H1 (cell line): ENCODE results near the gene TBCA. TPM values are rescaled to one million over a fixed set of nuclear protein-coding genes. Genes with fewer than 3 reads are reported as not detected.

ENCODE experiments used
- CTBP2 ChIP-seq: IDR thresholded peaks from 2 replicates; pipeline ENCODE4 v1.7.0; 2011; ENCODE audit warnings: borderline replicate concordance, mild to moderate bottlenecking, moderate library complexity, mixed read lengths, low read length; ENCODE audit not compliant: insufficient read depth, insufficient read length
- KDM5A ChIP-seq: fragments of 200-600 bp; IDR thresholded peaks from 2 replicates; pipeline ENCODE4 v1.7.1; 2012; ENCODE audit warnings: mild to moderate bottlenecking, low read length, inconsistent platforms, mixed read lengths
- RFX5 ChIP-seq: IDR thresholded peaks from 2 replicates; pipeline ENCODE4 v1.6.1; 2011; ENCODE audit warnings: low read depth, low read length, improper control_type of control experiment, borderline replicate concordance
- SUZ12 ChIP-seq: fragments of 200-600 bp; sonication (generic); IDR thresholded peaks from 2 replicates; pipeline ENCODE4 v1.6.1; 2012; ENCODE audit warnings: mild to moderate bottlenecking, inconsistent platforms, low read length, moderate library complexity, mixed read lengths
- TAF1 ChIP-seq: IDR thresholded peaks from 2 replicates; pipeline ENCODE4 v1.6.1; 2011; ENCODE audit warnings: mild to moderate bottlenecking, low read depth, low read length
- YY1 ChIP-seq: IDR thresholded peaks from 2 replicates; pipeline ENCODE4 v1.6.1; 2011; ENCODE audit warnings: low read depth, mild to moderate bottlenecking, low read length
- polyA plus RNA-seq, 7 experiments: library from polyadenylated mRNA; depleted of rRNA in 3 of 7; stranded (reverse) in 5 of 7; unstranded in 2 of 7; fragments of >200 nt in 5 of 7; fragments of 200-250 nt in 2 of 7; gene quantifications; 1 replicate in 5 of 7; 2 replicates in 1 of 7; 4 replicates in 1 of 7; pipeline versions ENCODE4 v1.2.1 to v1.2.3, GENCODE V29; 2011 to 2013; ENCODE audit warnings: missing spikeins in 2 of 7, mixed read lengths in 2 of 7
- total RNA-seq: library from RNA; stranded (reverse); fragmentation: NEBNext Ultra II Directional; extraction: Animal tissue kit (Norgen Biotek cat#: 25700); gene quantifications from 2 replicates; pipeline ENCODE4 v1.2.1, GENCODE V29; 2021
- TF ChIP-seq, protein P1 (sequence below): fragments of 300-600 bp; sonication (generic); IDR thresholded peaks from 2 replicates; pipeline ENCODE4 v1.7.1; 2012; ENCODE audit warnings: low read length, moderate library complexity, mild to moderate bottlenecking, inconsistent platforms; ENCODE audit not compliant: insufficient replicate concordance
- TF ChIP-seq, protein P2 (sequence below): IDR thresholded peaks from 2 replicates; pipeline ENCODE4 v1.6.1; 2012; ENCODE audit warnings: inconsistent platforms

The TBCA gene
- total and polyA plus RNA-seq, 2 of the 8 experiments (the other 6 are each of a cell fraction or from before 2014, with no cell fraction given), result 55.7 to 320 TPM

DNA sequence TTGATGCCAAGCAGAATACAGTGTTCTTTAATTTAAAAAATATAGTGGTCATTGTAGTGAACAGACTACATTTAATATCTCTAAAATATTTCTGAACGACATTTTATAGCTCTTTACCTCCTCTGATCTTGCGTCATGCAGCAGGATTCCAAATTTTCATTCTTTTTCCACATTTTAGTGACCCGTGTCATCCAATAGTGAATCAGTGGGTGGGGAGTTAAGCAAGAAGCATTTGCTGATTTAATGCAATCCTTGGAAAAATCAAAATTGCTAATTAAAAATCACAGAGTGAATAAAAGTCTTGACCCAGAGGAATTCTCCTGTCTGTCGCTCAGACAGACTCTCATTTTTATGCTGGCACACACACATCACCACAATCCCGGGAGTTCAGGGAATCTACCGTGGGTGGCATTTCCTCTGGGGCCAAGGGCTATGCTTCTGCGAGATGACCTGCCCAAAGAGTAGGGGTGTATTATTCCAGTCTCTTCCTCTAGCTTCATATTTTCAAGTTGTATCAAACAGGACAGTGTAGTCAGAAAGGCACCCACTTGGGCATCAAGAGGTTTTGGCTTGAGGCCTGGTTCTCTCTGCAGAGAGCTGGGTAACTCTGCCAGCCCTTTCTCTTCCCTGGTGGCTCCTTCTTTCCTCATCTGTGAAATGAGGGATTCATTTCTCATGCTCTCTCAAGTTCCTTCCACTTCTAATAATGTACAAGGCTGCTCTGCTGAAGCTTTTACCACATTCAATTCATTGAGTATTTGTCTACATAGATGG, 112.9 kb downstream of the TBCA start (continued):
- TF ChIP-seq, protein P1, sequence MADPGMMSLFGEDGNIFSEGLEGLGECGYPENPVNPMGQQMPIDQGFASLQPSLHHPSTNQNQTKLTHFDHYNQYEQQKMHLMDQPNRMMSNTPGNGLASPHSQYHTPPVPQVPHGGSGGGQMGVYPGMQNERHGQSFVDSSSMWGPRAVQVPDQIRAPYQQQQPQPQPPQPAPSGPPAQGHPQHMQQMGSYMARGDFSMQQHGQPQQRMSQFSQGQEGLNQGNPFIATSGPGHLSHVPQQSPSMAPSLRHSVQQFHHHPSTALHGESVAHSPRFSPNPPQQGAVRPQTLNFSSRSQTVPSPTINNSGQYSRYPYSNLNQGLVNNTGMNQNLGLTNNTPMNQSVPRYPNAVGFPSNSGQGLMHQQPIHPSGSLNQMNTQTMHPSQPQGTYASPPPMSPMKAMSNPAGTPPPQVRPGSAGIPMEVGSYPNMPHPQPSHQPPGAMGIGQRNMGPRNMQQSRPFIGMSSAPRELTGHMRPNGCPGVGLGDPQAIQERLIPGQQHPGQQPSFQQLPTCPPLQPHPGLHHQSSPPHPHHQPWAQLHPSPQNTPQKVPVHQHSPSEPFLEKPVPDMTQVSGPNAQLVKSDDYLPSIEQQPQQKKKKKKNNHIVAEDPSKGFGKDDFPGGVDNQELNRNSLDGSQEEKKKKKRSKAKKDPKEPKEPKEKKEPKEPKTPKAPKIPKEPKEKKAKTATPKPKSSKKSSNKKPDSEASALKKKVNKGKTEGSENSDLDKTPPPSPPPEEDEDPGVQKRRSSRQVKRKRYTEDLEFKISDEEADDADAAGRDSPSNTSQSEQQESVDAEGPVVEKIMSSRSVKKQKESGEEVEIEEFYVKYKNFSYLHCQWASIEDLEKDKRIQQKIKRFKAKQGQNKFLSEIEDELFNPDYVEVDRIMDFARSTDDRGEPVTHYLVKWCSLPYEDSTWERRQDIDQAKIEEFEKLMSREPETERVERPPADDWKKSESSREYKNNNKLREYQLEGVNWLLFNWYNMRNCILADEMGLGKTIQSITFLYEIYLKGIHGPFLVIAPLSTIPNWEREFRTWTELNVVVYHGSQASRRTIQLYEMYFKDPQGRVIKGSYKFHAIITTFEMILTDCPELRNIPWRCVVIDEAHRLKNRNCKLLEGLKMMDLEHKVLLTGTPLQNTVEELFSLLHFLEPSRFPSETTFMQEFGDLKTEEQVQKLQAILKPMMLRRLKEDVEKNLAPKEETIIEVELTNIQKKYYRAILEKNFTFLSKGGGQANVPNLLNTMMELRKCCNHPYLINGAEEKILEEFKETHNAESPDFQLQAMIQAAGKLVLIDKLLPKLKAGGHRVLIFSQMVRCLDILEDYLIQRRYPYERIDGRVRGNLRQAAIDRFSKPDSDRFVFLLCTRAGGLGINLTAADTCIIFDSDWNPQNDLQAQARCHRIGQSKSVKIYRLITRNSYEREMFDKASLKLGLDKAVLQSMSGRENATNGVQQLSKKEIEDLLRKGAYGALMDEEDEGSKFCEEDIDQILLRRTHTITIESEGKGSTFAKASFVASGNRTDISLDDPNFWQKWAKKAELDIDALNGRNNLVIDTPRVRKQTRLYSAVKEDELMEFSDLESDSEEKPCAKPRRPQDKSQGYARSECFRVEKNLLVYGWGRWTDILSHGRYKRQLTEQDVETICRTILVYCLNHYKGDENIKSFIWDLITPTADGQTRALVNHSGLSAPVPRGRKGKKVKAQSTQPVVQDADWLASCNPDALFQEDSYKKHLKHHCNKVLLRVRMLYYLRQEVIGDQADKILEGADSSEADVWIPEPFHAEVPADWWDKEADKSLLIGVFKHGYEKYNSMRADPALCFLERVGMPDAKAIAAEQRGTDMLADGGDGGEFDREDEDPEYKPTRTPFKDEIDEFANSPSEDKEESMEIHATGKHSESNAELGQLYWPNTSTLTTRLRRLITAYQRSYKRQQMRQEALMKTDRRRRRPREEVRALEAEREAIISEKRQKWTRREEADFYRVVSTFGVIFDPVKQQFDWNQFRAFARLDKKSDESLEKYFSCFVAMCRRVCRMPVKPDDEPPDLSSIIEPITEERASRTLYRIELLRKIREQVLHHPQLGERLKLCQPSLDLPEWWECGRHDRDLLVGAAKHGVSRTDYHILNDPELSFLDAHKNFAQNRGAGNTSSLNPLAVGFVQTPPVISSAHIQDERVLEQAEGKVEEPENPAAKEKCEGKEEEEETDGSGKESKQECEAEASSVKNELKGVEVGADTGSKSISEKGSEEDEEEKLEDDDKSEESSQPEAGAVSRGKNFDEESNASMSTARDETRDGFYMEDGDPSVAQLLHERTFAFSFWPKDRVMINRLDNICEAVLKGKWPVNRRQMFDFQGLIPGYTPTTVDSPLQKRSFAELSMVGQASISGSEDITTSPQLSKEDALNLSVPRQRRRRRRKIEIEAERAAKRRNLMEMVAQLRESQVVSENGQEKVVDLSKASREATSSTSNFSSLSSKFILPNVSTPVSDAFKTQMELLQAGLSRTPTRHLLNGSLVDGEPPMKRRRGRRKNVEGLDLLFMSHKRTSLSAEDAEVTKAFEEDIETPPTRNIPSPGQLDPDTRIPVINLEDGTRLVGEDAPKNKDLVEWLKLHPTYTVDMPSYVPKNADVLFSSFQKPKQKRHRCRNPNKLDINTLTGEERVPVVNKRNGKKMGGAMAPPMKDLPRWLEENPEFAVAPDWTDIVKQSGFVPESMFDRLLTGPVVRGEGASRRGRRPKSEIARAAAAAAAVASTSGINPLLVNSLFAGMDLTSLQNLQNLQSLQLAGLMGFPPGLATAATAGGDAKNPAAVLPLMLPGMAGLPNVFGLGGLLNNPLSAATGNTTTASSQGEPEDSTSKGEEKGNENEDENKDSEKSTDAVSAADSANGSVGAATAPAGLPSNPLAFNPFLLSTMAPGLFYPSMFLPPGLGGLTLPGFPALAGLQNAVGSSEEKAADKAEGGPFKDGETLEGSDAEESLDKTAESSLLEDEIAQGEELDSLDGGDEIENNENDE, result no peak
- TF ChIP-seq YY1 (no peak), RFX5 (no peak), CTBP2 (no peak), KDM5A (no peak), TAF1 (no peak), SUZ12 (no peak)
- TF ChIP-seq, protein P2, sequence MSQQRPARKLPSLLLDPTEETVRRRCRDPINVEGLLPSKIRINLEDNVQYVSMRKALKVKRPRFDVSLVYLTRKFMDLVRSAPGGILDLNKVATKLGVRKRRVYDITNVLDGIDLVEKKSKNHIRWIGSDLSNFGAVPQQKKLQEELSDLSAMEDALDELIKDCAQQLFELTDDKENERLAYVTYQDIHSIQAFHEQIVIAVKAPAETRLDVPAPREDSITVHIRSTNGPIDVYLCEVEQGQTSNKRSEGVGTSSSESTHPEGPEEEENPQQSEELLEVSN, result no peak
